Adrenal gland (tissue), 5 donors: Measurements from ENCODE around the gene TNFRSF18.

Experiments used
- CTCF ChIP-seq, 6 experiments: fragments of 450-650 bp in 4 of 6; fragments of 200-600 bp in 2 of 6; sonication (generic) in 1 of 6; IDR thresholded peaks; 1 replicate in 5 of 6; 2 replicates in 1 of 6; pipeline versions ENCODE4 v1.5.1 to v1.8.0; 2016 to 2021; ENCODE audit warnings: antibody characterized with exemption in 6 of 6, mild to moderate bottlenecking in 2 of 6, moderate library complexity in 1 of 6
- POLR2A ChIP-seq, 2 donors: fragments of 450-650 bp; IDR thresholded peaks; one replicate each; pipeline ENCODE4 v1.6.1; 2017; ENCODE audit warnings: antibody characterized with exemption in 2 of 2, mild to moderate bottlenecking in 2 of 2, moderate library complexity in 1 of 2
- donor health status: DM: no; HTN: no; CAD: no.

GRCh38 chr1:1163538-1164070 lies 42.8 kb downstream of the TNFRSF18 start:
- no peak for TF ChIP-seq CTCF (IDR thresholded peaks at IDR 0.05)
- no peak for TF ChIP-seq POLR2A (IDR thresholded peaks at IDR 0.05)
